NCI-H2029 treated with DMSO at 0.1 percent for 48 hours (cell line): ENCODE results near the gene PTX4.

Experiments
- DNase-seq: peaks from one replicate; lab custom pipeline; 2025; lab: John Stamatoyannopoulos, UW

The PTX4 gene

GRCh38 chr16:1488619-1489018 is at the start of gene PTX4:
Gene PTX4 (minus strand): TSS chr16:1488944. CDS start chr16:1488909, 35 bp downstream.
- no peak for DNase-seq

DNA sequence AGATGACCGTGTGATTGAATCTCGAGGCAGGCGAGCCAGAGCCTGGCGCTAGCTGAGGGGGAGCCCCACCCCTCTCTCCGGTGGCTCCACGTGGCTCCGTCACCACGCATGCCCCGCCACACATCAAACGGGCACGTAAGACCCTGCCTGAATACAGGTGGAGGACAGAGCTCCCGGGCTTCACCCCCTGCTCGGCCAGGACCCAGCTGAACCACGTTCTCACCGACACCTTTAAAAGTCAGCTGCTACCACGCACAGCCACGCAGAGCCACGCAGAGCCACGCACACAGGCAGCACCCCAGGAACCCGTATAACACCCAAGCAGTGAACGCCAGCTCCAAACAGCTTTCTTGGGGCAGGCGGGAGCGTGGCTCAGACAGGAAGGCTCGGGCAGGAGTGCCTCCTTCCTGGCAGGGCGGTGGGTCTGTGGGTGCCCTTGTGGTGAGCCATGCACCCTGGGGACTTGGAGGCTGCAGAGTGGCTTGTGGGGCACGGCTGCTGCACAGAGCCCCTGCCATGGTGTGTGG is 49.1 kb upstream of the PTX4 start:
- DNase-seq = no peak

GRCh38 chr16:1537138-1537577 is 48.4 kb upstream of the PTX4 start:
- no peak for DNase-seq

DNA sequence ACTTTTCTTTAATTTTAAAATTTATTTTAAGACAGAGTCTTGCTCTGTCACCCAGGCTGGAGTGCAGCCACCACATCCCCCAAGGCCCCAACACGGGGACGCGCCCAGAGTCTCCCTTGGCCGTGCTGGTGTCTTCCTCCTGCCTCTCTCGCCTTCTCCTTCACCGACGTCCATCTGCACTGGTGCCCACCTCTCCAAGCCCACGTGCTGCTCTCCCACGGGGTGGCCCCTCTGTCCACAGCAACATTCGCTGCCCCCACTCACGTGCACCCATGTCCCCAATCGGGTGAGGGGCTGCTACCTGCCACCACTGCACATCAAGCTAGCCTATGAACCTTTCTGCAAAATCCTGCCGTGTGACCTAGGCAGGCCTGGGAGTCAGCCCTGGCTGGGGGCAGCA is 47.9 kb upstream of the PTX4 start:
- no peak for DNase-seq

- DNase-seq = no peak
Observed at GRCh38 chr16:1535391-1536291, 46.9 kb upstream of the PTX4 start.

DNA sequence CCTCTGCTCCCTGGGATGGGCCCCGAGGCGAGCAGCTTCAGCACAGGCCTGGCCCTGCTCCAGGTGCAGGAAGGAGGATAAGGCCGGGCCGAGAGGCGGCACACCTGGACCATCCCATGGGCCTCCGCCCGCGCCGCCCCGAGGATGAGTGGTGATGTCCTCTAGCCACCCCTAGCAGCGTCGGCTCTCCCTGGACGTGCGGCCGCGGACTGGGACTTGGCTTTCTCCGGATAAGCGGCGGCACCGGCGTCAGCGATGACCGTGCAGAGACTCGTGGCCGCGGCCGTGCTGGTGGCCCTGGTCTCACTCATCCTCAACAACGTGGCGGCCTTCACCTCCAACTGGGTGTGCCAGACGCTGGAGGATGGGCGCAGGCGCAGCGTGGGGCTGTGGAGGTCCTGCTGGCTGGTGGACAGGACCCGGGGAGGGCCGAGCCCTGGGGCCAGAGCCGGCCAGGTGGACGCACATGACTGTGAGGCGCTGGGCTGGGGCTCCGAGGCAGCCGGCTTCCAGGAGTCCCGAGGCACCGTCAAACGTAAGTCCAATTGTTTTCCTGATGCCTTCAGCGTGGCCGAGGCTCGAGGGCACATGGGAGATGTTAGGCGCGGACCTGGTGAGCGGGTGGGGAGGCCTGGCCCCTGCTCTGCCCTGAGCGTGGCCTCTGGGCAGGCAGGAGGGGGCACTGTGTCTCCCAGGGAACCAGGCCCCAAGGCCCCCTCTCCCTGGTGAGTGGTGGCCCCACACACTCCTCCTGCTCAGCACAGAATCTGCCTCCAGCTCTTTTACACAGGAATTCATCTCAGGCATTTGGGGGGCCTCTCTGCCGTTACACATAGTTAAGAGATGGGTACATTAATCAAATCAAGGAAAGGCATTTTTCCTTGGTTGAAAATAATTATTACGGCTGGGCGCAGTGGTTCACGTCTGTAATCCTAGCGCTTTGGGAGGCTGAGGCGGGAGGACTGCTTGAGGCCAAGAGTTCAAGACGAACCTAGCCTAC is 45.6 kb upstream of the PTX4 start:
- DNase-seq = no peak

DNA sequence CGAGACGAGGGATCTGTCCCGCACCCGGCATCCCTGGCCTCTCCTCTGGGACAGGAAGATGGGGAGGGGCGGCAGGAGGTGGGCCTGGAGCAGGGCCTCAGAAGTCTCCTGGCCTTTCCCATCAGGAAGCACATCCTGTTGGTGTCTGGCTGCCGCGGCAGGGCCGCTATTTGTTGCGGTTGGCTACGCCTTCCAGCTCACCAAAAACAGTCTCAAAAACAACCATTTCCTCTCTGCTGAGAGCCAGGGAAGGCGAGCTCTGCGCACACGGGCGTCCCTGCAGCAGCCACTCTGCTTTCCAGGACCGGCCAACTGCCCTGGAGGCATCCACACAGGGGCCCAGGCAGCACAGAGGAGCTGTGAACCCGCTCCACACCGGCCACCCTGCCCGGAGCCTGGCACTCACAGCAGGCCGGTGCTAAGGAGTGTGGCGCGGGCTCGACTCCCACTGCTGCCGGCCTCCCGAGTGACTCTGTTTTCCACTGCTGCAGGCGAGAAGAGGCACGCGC is 44.8 kb upstream of the PTX4 start, which contains the start of gene TMEM204:
Gene TMEM204, plus strand, starts transcription at position 224 of the 509 bp plus-strand sequence. CDS start 610 bp downstream, outside the sequence.
- DNase-seq = no peak

GRCh38 chr16:1532771-1533170 is 44.0 kb upstream of the PTX4 start:
- DNase-seq = no peak

- DNase-seq = no peak
Observed at GRCh38 chr16:1532081-1532760, 43.5 kb upstream of the PTX4 start.

DNA sequence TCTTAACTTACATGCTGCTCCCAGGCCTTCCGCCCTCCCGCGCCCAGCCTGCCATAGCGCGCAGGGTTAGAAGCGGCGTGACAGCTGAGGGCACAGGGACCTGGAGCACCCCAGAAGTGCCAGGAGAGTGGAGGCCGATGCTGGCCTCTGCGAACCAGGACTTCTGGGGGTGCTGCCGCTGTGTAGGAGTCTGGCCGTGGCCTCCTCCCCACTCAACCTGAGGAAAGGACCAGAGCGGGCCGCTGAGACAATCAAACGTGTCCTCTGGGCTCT is 42.8 kb upstream of the PTX4 start:
- no peak for DNase-seq

- no peak for DNase-seq
Observed at GRCh38 chr16:1530883-1531637, 42.3 kb upstream of the PTX4 start.

DNA sequence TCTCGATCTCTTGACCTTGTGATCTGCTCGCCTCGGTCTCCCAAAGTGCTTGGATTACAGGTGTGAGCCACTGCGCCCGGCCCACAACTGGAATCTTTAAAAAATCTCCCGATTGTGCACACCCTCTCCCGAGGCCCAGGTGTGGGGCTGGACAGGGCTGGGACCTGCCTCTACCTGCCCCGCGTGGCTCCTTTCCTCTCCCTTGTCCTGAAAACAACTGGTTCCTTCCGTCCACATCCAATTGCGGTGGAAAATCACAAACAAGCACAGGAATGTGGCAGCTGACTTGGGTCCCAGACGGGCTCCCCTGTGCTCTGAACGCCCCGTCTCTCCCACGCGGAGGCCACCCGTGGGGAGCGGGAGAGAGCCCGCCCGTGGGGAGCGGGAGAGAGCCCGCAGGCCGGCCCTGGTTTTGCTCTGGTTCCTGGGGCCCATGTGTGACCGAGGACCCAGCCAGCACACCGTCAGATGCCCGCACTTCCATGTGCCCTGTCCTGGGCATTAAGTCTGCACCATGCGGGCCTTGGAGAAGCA is 41.7 kb upstream of the PTX4 start:
- no peak for DNase-seq

- DNase-seq = no peak
Observed at GRCh38 chr16:1528921-1529537, 40.3 kb upstream of the PTX4 start.

- no peak for DNase-seq
Observed at GRCh38 chr16:1527836-1528811, 39.4 kb upstream of the PTX4 start.

GRCh38 chr16:1526608-1527555 is 38.1 kb upstream of the PTX4 start:
- no peak for DNase-seq

DNA sequence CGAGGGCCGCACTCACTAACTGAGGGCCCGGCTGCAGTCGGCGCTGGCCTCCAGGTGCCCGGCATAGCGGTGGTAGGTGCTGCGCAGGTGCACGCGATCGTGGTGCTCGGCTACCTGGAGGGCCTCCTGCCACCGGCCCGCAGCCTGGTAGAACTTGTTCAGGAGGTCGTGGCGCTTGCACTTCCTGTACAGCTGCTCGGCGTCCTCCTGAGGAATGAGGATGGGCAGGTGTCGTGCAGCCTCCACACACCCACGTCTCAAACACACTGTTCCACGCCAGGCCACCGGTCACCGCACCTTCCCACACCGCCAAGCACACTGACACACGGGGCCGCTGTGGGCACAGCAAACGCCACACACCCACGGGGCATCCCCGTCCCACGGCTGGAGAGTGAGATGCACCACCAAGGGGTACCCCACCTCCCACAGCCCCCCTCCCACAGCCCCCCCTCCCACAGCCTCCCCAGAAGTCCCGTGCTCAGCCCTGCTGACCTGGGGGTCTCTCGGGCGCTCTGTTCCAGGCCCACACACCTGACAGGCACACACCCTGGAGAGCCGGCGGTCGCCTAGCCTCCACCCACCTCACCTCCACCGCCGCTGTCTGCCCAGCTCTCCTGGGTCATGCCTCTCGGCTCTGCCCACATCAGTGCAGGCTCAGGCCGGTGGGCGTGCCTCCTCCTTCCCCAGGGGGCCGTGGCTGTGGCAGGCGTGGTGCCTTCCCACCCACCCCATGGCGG is 37.3 kb upstream of the PTX4 start:
- DNase-seq = no peak

DNA sequence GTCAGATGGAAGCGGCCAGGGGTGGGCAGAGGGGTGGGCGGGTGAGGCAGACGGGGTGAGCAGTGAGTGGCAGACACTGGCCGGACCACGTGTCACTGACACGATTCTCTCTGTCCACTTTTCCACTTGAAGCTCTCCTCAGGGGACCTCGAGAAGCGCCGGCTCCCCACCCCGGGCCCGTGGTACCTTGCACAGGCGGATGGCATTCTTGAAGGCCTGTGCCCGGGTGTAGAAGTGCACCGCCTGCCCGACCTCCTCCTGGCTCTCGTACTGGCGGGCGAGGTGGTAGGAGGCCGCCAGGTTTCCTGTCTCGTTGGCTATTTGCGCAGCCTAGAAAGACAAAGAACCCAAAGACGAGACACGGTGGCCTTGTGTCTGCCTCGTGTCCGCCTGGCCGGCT is 35.6 kb upstream of the PTX4 start:
- no peak for DNase-seq
